Tibial nerve (tissue), 4 donors: ENCODE data around the gene GPR32.

Source experiments
- CTCF ChIP-seq, 5 experiments: fragments of 200-600 bp in 3 of 5; fragments of 450-650 bp in 2 of 5; sonication (generic) in 3 of 5; IDR thresholded peaks; one replicate each; pipeline ENCODE4 v1.5.1; 2016 to 2019; ENCODE audit warnings: antibody characterized with exemption in 5 of 5, mild to moderate bottlenecking in 3 of 5, moderate library complexity in 2 of 5
- EP300 ChIP-seq, 2 donors: sonication (generic); formaldehyde crosslinking; IDR thresholded peaks; one replicate each; pipeline ENCODE4 v1.6.1; 2017; ENCODE audit warnings: antibody characterized with exemption in 2 of 2, mild to moderate bottlenecking in 1 of 2
- POLR2A ChIP-seq, 2 donors: fragments of 450-650 bp; IDR thresholded peaks; one replicate each; pipeline ENCODE4 v1.6.1; 2017; ENCODE audit warnings: antibody characterized with exemption in 2 of 2, mild to moderate bottlenecking in 2 of 2, moderate library complexity in 2 of 2

- no peak for TF ChIP-seq POLR2A (IDR thresholded peaks at IDR 0.05)
- TF ChIP-seq CTCF (IDR thresholded peaks at IDR 0.05), result no peak
- no peak for TF ChIP-seq EP300 (IDR thresholded peaks at IDR 0.05)
These were observed 20.7 kb downstream of the GPR32 start for GRCh38 chr19:50790922-50791467.
